ENCODE measurements around the gene LONRF3. TPM values are rescaled to one million over a fixed set of nuclear protein-coding genes. Genes with fewer than 3 reads are reported as not detected.
"Not testable (repeated sequence)": the region's sequence is repeated elsewhere in the genome, so short reads cannot be mapped to it uniquely, and the experiment has no call there.

Gene LONRF3
- total RNA-seq, 2 donors from 2014 or later = 4.5 to 5.1 TPM

DNA sequence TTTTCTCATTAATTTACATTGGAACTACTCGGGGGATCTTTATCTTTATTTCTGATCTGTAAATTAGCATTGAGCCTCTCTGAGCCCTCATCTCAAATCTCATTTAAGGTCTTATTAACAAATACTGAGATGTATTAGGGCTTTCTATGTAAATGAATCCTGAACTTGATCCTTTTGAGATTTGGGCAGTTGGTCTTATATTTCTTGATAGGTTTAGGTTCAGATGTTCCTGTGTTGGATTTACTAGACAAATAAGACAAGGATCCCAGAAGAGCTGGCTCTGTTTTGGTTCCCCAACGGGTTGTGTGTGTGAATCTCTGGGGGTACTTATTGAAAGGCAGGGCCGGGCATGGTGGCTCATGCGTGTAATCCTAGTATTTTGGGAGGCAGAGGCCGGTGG lies 36.1 kb downstream of the LONRF3 start:
- Mint-ChIP-seq H3K36me3 (peaks cover 14 to 17% of the 10 kb centered on the region in 2 donors), H3K27ac (no peak overlapping the region), H3K9me3 (no peaks in the 10 kb centered on the region)
- DNase-seq (ENCODE audit: low spot score in 2 of 2) (no peak), ATAC-seq (no peak)

- Mint-ChIP-seq H3K27ac (no peak overlapping the region), H3K9me3 (no peaks in the 10 kb centered on the region), H3K36me3 (peaks cover 25 to 35% of the 10 kb centered on the region in 2 donors)
- ATAC-seq (no peak), DNase-seq (ENCODE audit: low spot score in 2 of 2) (no peak)
These were observed 38.7 kb downstream of the LONRF3 start for GRCh38 chrX:119013164-119013563.

DNA sequence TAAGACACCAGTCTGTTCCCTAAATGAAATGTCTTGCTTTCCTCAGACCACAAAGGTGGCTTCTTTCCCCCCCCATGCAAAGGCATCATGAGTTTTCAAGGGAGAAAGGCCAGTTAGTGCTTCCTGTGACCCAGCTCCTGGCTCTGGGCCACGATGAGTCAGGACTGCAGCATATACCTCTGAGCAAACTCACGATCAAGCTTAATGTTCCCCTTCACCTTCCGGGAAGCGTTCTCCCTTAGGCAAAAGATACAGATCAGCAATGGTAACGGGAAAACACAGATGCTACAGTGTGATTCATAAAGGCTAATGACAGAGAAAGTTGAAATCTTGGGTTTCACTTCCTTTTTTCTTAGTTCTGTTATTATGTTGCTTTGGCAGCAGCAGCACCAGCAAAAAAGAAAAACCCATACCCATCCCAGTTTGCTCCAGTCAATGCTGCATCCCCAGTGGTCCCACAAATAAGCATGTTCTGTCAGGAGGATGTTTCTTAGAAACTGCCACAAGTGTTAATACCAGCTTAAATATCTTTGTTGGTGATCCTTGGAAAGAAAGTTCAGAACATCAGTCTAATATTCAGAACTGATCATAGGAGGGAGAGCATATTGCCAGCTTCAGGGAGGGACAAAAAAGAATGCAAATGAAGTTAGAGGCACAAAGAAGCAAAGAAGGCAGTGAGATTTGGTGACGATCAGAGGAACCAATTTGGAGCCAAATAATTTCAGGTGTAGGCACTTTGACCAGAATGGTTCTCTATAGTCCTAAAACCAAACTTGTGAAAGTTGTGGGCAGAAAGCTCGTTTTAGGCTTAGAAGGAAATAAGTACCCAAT lies 41.2 kb downstream of the LONRF3 start:
- DNase-seq (ENCODE audit: low spot score in 2 of 2) = peak; percentile 44 to 68
- ATAC-seq = peak; percentile 97 to 98
- peak overlapping the region; percentile 87 to 94 for H3K27ac Mint-ChIP-seq
- no peaks in the 10 kb centered on the region for H3K9me3 Mint-ChIP-seq
- H3K36me3 Mint-ChIP-seq = peaks cover 25 to 35% of the 10 kb centered on the region in 2 donors

- Mint-ChIP-seq H3K27ac (no peak overlapping the region), H3K9me3 (no peaks in the 10 kb centered on the region), H3K36me3 (peaks cover 20 to 30% of the 10 kb centered on the region in 2 donors)
- DNase-seq (ENCODE audit: low spot score in 2 of 2) (no peak), ATAC-seq (no peak)
These were observed 42.7 kb downstream of the LONRF3 start for GRCh38 chrX:119017077-119017476.

DNA sequence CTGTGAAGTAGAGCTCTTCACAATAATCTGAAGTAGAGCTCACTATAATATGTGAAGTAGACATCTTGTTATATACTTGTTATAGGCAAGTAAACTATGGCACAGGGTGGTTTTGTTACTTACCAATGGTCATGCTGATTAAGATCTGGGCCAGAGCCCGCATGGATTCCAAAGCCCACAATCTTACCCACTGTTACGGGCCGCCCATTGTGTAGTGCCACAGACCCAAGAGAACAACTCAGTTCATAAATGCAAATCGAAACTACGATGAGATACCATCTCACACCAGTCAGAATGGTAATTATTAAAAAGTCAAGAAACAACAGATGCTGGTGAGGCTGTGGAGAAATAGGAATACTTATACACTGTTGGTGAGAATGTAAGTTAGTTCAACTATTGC lies 51.5 kb downstream of the LONRF3 start:
- ATAC-seq = no peak
- Mint-ChIP-seq H3K36me3 (no peaks in the 10 kb centered on the region), H3K27ac (no peak overlapping the region), H3K9me3 (no peaks in the 10 kb centered on the region)
- DNase-seq (ENCODE audit: low spot score in 2 of 2) = no peak

DNA sequence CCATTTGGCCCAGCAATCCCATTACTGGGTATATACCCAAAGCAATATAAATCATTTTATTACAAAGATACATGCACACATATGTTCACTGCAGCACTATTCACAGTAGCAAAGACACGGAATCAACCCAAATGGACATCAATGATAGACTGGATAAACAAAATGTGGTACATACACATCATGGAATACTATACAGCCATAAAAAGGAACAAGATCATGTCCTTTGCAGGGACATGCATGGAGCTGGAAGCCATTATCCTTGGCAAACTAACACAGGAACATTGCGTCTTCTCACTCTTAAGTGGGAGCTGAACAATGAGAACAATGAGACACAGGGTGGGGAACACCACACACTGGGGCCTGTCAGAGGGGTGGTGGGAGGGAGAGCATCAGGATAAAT lies 51.9 kb downstream of the LONRF3 start:
- not testable (repeated sequence) for ATAC-seq; H3K27ac Mint-ChIP-seq; H3K9me3 Mint-ChIP-seq; H3K36me3 Mint-ChIP-seq; DNase-seq (ENCODE audit: low spot score in 2 of 2)

DNA sequence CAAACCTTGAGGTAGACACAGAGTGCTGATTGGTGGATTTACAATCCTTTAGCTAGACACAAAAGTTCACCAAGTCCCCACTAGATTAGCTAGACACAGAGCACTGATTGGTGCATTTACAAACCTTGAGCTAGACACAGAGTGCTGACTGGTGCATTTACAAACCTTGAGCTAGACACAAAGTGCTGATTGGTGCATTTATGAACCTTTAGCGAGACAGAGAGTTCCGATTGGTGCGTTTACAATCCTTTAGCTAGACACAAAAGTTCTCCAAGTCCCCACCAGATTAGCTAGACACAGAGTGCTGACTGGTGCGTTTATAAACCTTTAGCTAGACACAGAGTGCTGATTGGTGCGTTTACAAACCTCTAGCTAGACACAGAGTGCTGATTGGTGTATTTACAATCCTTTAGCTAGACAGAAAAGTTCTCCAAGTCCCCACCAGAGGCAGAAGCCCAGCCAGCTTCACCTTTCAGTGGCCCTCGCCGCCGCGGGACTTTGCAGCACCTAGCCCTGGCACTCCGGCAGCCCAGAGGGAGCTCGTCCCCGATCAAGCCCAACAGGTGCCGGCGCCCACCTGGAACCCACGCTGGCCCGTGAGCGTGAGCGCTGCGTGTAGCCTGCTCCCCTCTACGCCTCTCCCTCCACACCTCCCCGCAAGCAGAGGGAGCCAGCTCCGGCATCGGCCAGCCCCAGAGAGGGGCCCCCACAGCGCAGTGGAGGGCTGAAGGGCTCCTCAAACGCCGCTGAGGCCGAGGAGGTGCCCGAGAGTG lies 53.7 kb downstream of the LONRF3 start:
- H3K36me3 Mint-ChIP-seq; H3K27ac Mint-ChIP-seq; DNase-seq (ENCODE audit: low spot score in 2 of 2); ATAC-seq; H3K9me3 Mint-ChIP-seq: not testable (repeated sequence)

DNA sequence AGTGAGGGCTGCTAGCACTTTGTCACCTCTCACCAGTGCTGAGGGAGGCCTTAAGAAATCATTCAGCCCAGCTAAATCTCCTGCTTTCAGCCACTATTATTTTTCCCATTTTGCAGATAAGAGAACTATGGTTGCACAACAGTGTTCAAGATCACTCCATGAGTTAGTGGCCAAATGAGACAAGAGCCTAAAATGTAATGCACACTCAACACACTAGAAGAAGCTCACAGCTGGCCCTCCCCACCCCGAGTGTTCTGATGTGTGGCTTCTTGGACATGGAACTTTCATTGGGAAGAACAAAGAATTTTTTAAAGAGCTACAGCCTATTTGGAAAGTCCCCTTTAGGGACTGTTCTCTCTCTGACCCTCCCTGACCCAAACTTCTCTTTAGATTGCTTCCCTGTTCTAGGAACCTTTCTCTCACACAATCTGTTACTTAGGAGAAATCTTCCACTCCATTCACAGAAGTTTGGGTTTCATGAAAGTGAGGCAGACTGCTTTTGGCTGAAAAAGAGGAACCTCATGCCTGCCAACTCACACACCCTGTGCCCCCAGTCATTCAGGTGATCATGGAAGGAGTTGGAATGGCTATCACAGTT lies 54.4 kb downstream of the LONRF3 start:
- DNase-seq (ENCODE audit: low spot score in 2 of 2) = no peak
- H3K27ac Mint-ChIP-seq = no peak overlapping the region
- no peaks in the 10 kb centered on the region for H3K36me3 Mint-ChIP-seq
- no peaks in the 10 kb centered on the region for H3K9me3 Mint-ChIP-seq
- ATAC-seq = no peak

GRCh38 chrX:119029656-119030055 lies 55.2 kb downstream of the LONRF3 start:
- not testable (repeated sequence) for DNase-seq (ENCODE audit: low spot score in 2 of 2); H3K9me3 Mint-ChIP-seq; ATAC-seq; H3K27ac Mint-ChIP-seq; H3K36me3 Mint-ChIP-seq

DNA sequence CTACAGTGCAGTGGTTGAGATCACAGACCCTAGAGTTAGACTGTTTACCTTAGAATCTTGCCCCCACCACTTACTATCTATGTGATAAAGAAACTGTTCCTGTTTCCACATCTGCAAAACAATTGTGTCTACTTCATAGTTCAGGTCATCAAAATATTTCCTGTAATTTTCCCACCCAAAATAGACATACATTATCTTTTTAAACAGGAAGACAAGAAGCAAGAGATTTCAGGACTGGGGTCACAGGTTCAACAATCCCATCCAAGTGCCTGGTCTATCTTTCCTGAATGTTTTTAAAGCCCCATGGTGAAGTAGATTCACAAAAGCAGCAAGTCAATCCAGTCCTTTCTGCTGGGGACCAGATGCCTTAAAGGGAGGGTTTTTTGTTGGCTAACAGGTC lies 56.6 kb downstream of the LONRF3 start:
- ATAC-seq = no peak

GRCh38 chrX:119036107-119037029 lies 62.0 kb downstream of the LONRF3 start:
- no peak for ATAC-seq
- Mint-ChIP-seq H3K36me3 (peaks cover 0 to 6% of the 10 kb centered on the region in 2 donors), H3K9me3 (peaks cover 4 to 5% of the 10 kb centered on the region in 2 donors), H3K27ac (no peak overlapping the region)
- no peak for DNase-seq (ENCODE audit: low spot score in 2 of 2)

More for the DNA sequence above, 56.6 kb downstream of the LONRF3 start:
- DNase-seq (ENCODE audit: low spot score in 2 of 2) = no peak
- Mint-ChIP-seq H3K36me3 (peaks cover 0 to 6% of the 10 kb centered on the region in 2 donors), H3K27ac (no peak overlapping the region), H3K9me3 (peaks cover 4 to 5% of the 10 kb centered on the region in 2 donors)

DNA sequence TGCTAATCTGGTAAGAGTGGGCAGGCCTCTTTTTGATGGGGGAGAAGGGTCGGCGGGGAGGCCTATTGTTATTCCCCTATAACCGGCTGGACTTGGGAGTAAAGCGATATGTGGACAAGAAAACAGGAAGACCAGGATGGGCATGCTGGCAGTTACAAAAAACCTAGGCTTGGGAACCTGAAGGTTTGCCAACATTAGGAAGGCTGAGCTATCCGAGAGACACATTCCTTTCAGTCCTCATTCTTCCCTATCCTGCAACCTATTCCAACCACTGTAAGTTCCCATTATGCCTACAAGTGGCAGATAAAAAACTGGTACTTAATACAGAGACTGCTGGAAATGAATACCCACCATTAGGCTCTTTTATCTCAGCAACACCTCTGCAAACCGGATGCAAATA lies 66.0 kb downstream of the LONRF3 start:
- H3K9me3 Mint-ChIP-seq = no peaks in the 10 kb centered on the region
- ATAC-seq = no peak

DNA sequence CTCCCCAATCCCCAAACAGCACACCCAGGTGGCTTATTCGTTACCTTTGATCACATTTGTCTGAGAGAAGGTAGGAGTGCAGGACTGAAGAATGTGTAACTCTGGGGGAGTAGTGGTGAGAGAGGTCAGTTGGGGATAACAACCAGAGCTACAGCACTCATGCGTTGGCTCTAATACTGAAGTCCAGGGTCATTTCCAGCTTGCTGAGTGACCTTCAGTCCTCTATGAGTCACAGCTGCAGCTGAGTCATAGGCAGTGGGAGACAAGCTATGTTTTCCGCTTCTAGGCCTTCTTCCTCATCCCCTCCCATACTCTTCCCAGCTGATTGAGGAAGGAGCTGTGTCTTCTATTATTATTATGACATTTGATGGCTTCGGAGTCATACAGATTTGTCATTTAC lies 66.8 kb downstream of the LONRF3 start:
- ATAC-seq (no peak), DNase-seq (ENCODE audit: low spot score in 2 of 2) (no peak)
- H3K36me3 Mint-ChIP-seq = no peaks in the 10 kb centered on the region
- H3K27ac Mint-ChIP-seq = no peak overlapping the region
- no peaks in the 10 kb centered on the region for H3K9me3 Mint-ChIP-seq

More for the DNA sequence above, 66.0 kb downstream of the LONRF3 start:
- Mint-ChIP-seq H3K36me3 (no peaks in the 10 kb centered on the region), H3K27ac (no peak overlapping the region)
- DNase-seq (ENCODE audit: low spot score in 2 of 2) = no peak

DNA sequence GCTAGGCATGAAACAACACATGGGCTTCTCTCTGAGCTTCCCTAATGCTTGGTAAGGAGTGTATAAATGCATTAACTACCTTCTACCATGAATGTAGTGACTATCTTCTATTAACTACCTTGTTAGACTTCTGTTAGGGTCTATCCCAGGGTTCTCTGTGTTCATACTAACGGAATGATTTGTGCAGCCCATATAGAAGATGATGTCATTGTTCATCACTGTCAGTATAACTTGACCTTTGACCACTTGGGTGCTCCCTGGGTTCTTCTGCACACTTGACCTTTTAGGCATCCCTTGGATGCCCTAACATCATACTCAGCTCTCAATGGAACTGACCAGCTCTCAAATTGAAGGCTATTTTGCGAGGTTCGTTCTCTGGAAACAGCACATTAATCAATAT lies 67.6 kb downstream of the LONRF3 start:
- Mint-ChIP-seq H3K27ac (no peak overlapping the region), H3K36me3 (no peaks in the 10 kb centered on the region), H3K9me3 (peaks cover 0 to 5% of the 10 kb centered on the region in 2 donors)
- DNase-seq (ENCODE audit: low spot score in 2 of 2) (no peak), ATAC-seq (no peak)

DNA sequence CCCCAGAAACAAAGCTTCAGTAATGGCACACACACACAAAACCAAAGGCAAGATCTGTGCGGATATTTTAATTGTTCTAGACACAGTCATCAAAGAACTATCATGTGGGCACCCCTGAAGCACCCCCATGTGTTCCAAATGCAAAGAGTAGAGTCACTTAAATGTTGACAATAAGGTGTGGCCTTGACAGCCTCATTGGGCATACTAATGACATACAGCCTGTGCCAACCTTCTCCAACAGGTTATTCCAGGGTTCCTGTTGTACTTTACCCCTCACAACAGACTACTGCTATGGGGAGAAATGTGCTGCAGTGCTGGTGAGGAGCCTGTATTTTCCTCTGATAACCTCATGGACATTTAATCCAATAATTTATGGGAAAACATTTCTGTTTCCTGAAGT lies 68.6 kb downstream of the LONRF3 start:
- ATAC-seq = no peak
- no peak overlapping the region for H3K27ac Mint-ChIP-seq
- DNase-seq (ENCODE audit: low spot score in 2 of 2) = no peak
- peaks cover 0 to 7% of the 10 kb centered on the region in 2 donors for H3K9me3 Mint-ChIP-seq
- no peaks in the 10 kb centered on the region for H3K36me3 Mint-ChIP-seq

GRCh38 chrX:119045884-119046283 lies 71.5 kb downstream of the LONRF3 start:
- Mint-ChIP-seq H3K36me3 (no peaks in the 10 kb centered on the region), H3K27ac (no peak overlapping the region), H3K9me3 (peaks cover 0 to 11% of the 10 kb centered on the region in 2 donors)
- DNase-seq (ENCODE audit: low spot score in 2 of 2) (no peak), ATAC-seq (peak; percentile 56 to 77)
